Stimulated activated naive CD4-positive, alpha-beta T cell (primary cell): ENCODE measurements around the gene CCSER1.

Source experiments
- DNase-seq, 6 experiments: peaks; one replicate each; lab custom pipeline; 2025; lab: John Stamatoyannopoulos, UW

Gene CCSER1

GRCh38 chr4:90198086-90198847, 71.1 kb downstream of the CCSER1 start:
- DNase-seq: no peak

- DNase-seq: no peak
These were observed 80.8 kb downstream of the CCSER1 start for GRCh38 chr4:90207887-90208454.

GRCh38 chr4:90209922-90210321, 82.7 kb downstream of the CCSER1 start:
- no peak for DNase-seq

GRCh38 chr4:90211174-90211573, 84.0 kb downstream of the CCSER1 start:
- DNase-seq: no peak

GRCh38 chr4:90215286-90215685, 88.1 kb downstream of the CCSER1 start:
- no peak for DNase-seq

GRCh38 chr4:90219822-90220221, 92.6 kb downstream of the CCSER1 start:
- no peak for DNase-seq

GRCh38 chr4:90220459-90220858, 93.3 kb downstream of the CCSER1 start:
- DNase-seq: no peak

- DNase-seq: no peak
These were observed 99.5 kb downstream of the CCSER1 start for GRCh38 chr4:90226734-90227133.

- DNase-seq: no peak
These were observed 100.0 kb downstream of the CCSER1 start for GRCh38 chr4:90227177-90227576.

- DNase-seq: no peak
These were observed 107.8 kb downstream of the CCSER1 start for GRCh38 chr4:90234916-90235547.

- DNase-seq: no peak
These were observed 110.7 kb downstream of the CCSER1 start for GRCh38 chr4:90237751-90238530.

GRCh38 chr4:90240333-90240732, 113.1 kb downstream of the CCSER1 start:
- no peak for DNase-seq

GRCh38 chr4:90241008-90241407, 113.8 kb downstream of the CCSER1 start:
- no peak for DNase-seq

- no peak for DNase-seq
These were observed 118.6 kb downstream of the CCSER1 start for GRCh38 chr4:90245837-90246236.

- no peak for DNase-seq
These were observed 119.6 kb downstream of the CCSER1 start for GRCh38 chr4:90246816-90247215.

GRCh38 chr4:90254357-90254756, 127.2 kb downstream of the CCSER1 start:
- DNase-seq: no peak

GRCh38 chr4:90274175-90274574, 147.0 kb downstream of the CCSER1 start:
- no peak for DNase-seq

- DNase-seq: no peak
These were observed 153.8 kb downstream of the CCSER1 start for GRCh38 chr4:90280954-90281353.

- no peak for DNase-seq
These were observed 154.6 kb downstream of the CCSER1 start for GRCh38 chr4:90281541-90282355.

- DNase-seq: no peak
These were observed 163.2 kb downstream of the CCSER1 start for GRCh38 chr4:90290345-90290744.

- no peak for DNase-seq
These were observed 165.2 kb downstream of the CCSER1 start for GRCh38 chr4:90292438-90292837.

GRCh38 chr4:90293320-90293719, 166.1 kb downstream of the CCSER1 start:
- no peak for DNase-seq
